Activated T-cell treated with anti-CD3 and anti-CD28 coated beads, Interleukin-2, amount 50 U/mL, for 24 hours (primary cell): ENCODE measurements around the gene BABAM2.
"Not testable (repeated sequence)": the region's sequence is repeated elsewhere in the genome, so short reads cannot be mapped to it uniquely, and the experiment has no call there.

ENCODE experiments used
- DNase-seq: peaks from one replicate; pipeline ENCODE4 v3.0.0-alpha.2; 2020
- H3K27ac Mint-ChIP-seq: 2 replicates; pipeline ENCODE4 v1.8.0; 2020; ENCODE audit warnings: mild to moderate bottlenecking, mixed read lengths
- H3K27me3 Mint-ChIP-seq: 2 replicates; pipeline ENCODE4 v1.8.0; 2020; ENCODE audit warnings: mixed read lengths
- H3K36me3 Mint-ChIP-seq: 2 replicates; pipeline ENCODE4 v1.8.0; 2020; ENCODE audit warnings: low read depth, mixed read lengths
- H3K4me1 Mint-ChIP-seq: 2 replicates; pipeline ENCODE4 v1.8.0; 2020; ENCODE audit warnings: low read depth, mixed read lengths
- H3K4me3 Mint-ChIP-seq: 2 replicates; pipeline ENCODE4 v1.8.0; 2020; ENCODE audit warnings: mild to moderate bottlenecking, moderate library complexity, mixed read lengths
- H3K9me3 Mint-ChIP-seq: 2 replicates; pipeline ENCODE4 v1.8.0; 2020; ENCODE audit warnings: mixed read lengths

The BABAM2 gene

GRCh38 chr2:28322981-28323396 lies 432.5 kb downstream of the BABAM2 start:
- Mint-ChIP-seq H3K27ac (no peak overlapping the region), H3K27me3 (no peaks in the 10 kb centered on the region), H3K4me1 (peaks cover 22% of the 10 kb centered on the region), H3K9me3 (no peaks in the 10 kb centered on the region), H3K4me3 (no peak overlapping the region), H3K36me3 (peaks cover 10% of the 10 kb centered on the region)
- no peak for DNase-seq

GRCh38 chr2:28325173-28325566 lies 434.6 kb downstream of the BABAM2 start:
- Mint-ChIP-seq H3K27ac (peak overlapping the region; percentile 69), H3K36me3 (peaks cover 23% of the 10 kb centered on the region), H3K4me1 (peaks cover 27% of the 10 kb centered on the region), H3K9me3 (no peaks in the 10 kb centered on the region), H3K4me3 (no peak overlapping the region), H3K27me3 (no peaks in the 10 kb centered on the region)
- DNase-seq: no peak

- DNase-seq: no peak
- H3K9me3 Mint-ChIP-seq: no peaks in the 10 kb centered on the region
- peak overlapping the region; percentile 69 for H3K27ac Mint-ChIP-seq
These were observed 435.3 kb downstream of the BABAM2 start for GRCh38 chr2:28325567-28326468.

GRCh38 chr2:28326469-28326805 lies 435.9 kb downstream of the BABAM2 start:
- DNase-seq: no peak
- peaks cover 23% of the 10 kb centered on the region for H3K36me3 Mint-ChIP-seq
- peak overlapping the region; percentile 30 for H3K27ac Mint-ChIP-seq
- H3K4me1 Mint-ChIP-seq: peaks cover 27% of the 10 kb centered on the region
- no peak overlapping the region for H3K4me3 Mint-ChIP-seq
- no peaks in the 10 kb centered on the region for H3K9me3 Mint-ChIP-seq
- no peaks in the 10 kb centered on the region for H3K27me3 Mint-ChIP-seq

More at GRCh38 chr2:28325567-28326468, 435.3 kb downstream of the BABAM2 start:
- Mint-ChIP-seq H3K36me3 (peaks cover 23% of the 10 kb centered on the region), H3K4me1 (peaks cover 27% of the 10 kb centered on the region), H3K27me3 (no peaks in the 10 kb centered on the region), H3K4me3 (no peak overlapping the region)

GRCh38 chr2:28326881-28327505 lies 436.5 kb downstream of the BABAM2 start:
- H3K27ac Mint-ChIP-seq: no peak overlapping the region
- peaks cover 23% of the 10 kb centered on the region for H3K36me3 Mint-ChIP-seq
- no peak for DNase-seq
- H3K27me3 Mint-ChIP-seq: no peaks in the 10 kb centered on the region
- peaks cover 27% of the 10 kb centered on the region for H3K4me1 Mint-ChIP-seq
- no peak overlapping the region for H3K4me3 Mint-ChIP-seq
- no peaks in the 10 kb centered on the region for H3K9me3 Mint-ChIP-seq

- no peaks in the 10 kb centered on the region for H3K27me3 Mint-ChIP-seq
- H3K36me3 Mint-ChIP-seq: peaks cover 23% of the 10 kb centered on the region
- DNase-seq: no peak
- no peak overlapping the region for H3K4me3 Mint-ChIP-seq
- peak overlapping the region; percentile 8 for H3K27ac Mint-ChIP-seq
- H3K4me1 Mint-ChIP-seq: peaks cover 27% of the 10 kb centered on the region
- no peaks in the 10 kb centered on the region for H3K9me3 Mint-ChIP-seq
These were observed 437.0 kb downstream of the BABAM2 start for GRCh38 chr2:28327581-28327955.

GRCh38 chr2:28327956-28328922 lies 437.7 kb downstream of the BABAM2 start:
- no peaks in the 10 kb centered on the region for H3K9me3 Mint-ChIP-seq
- no peak overlapping the region for H3K4me3 Mint-ChIP-seq
- H3K27ac Mint-ChIP-seq: peak overlapping the region; percentile 8
- DNase-seq: no peak
- H3K27me3 Mint-ChIP-seq: no peaks in the 10 kb centered on the region
- H3K4me1 Mint-ChIP-seq: peaks cover 27% of the 10 kb centered on the region
- H3K36me3 Mint-ChIP-seq: peaks cover 23% of the 10 kb centered on the region

GRCh38 chr2:28329184-28329583 lies 438.7 kb downstream of the BABAM2 start:
- no peak for DNase-seq
- Mint-ChIP-seq H3K27me3 (no peaks in the 10 kb centered on the region), H3K36me3 (peaks cover 23% of the 10 kb centered on the region), H3K9me3 (no peaks in the 10 kb centered on the region), H3K4me3 (no peak overlapping the region), H3K4me1 (peaks cover 27% of the 10 kb centered on the region), H3K27ac (no peak overlapping the region)

GRCh38 chr2:28330722-28331121 lies 440.2 kb downstream of the BABAM2 start:
- not testable (repeated sequence) for DNase-seq, H3K27ac Mint-ChIP-seq, H3K9me3 Mint-ChIP-seq, H3K4me3 Mint-ChIP-seq, H3K27me3 Mint-ChIP-seq
- H3K36me3 Mint-ChIP-seq: peaks cover 23% of the 10 kb centered on the region
- H3K4me1 Mint-ChIP-seq: peaks cover 20% of the 10 kb centered on the region

- peak overlapping the region; percentile 47 for H3K27ac Mint-ChIP-seq
- H3K36me3 Mint-ChIP-seq: peaks cover 20% of the 10 kb centered on the region
- not testable (repeated sequence) for H3K9me3 Mint-ChIP-seq, H3K4me3 Mint-ChIP-seq, DNase-seq, H3K4me1 Mint-ChIP-seq, H3K27me3 Mint-ChIP-seq
These were observed 441.3 kb downstream of the BABAM2 start for GRCh38 chr2:28331797-28332196.

- Mint-ChIP-seq H3K27me3 (no peaks in the 10 kb centered on the region), H3K27ac (no peak overlapping the region), H3K36me3 (peaks cover 14% of the 10 kb centered on the region), H3K4me3 (no peak overlapping the region), H3K4me1 (peaks cover 8% of the 10 kb centered on the region), H3K9me3 (no peaks in the 10 kb centered on the region)
- DNase-seq: no peak
These were observed 442.2 kb downstream of the BABAM2 start for GRCh38 chr2:28332696-28333095.

GRCh38 chr2:28333606-28334526 lies 443.3 kb downstream of the BABAM2 start:
- Mint-ChIP-seq H3K4me1 (peaks cover 1% of the 10 kb centered on the region), H3K27ac (no peak overlapping the region), H3K36me3 (peaks cover 10% of the 10 kb centered on the region), H3K9me3 (no peaks in the 10 kb centered on the region), H3K27me3 (no peaks in the 10 kb centered on the region), H3K4me3 (no peak overlapping the region)
- DNase-seq: no peak

GRCh38 chr2:28334527-28334894 lies 444.0 kb downstream of the BABAM2 start:
- no peaks in the 10 kb centered on the region for H3K9me3 Mint-ChIP-seq
- peaks cover 11% of the 10 kb centered on the region for H3K36me3 Mint-ChIP-seq
- H3K4me1 Mint-ChIP-seq: no peaks in the 10 kb centered on the region
- no peak overlapping the region for H3K27ac Mint-ChIP-seq
- H3K27me3 Mint-ChIP-seq: no peaks in the 10 kb centered on the region
- no peak overlapping the region for H3K4me3 Mint-ChIP-seq
- DNase-seq: no peak

- not testable (repeated sequence) for H3K9me3 Mint-ChIP-seq, DNase-seq, H3K4me3 Mint-ChIP-seq, H3K36me3 Mint-ChIP-seq, H3K27ac Mint-ChIP-seq, H3K4me1 Mint-ChIP-seq, H3K27me3 Mint-ChIP-seq
These were observed 444.7 kb downstream of the BABAM2 start for GRCh38 chr2:28335265-28335664.
